Measurements from ENCODE around the gene NUBPL. TPM values are rescaled to one million over a fixed set of nuclear protein-coding genes. Genes with fewer than 3 reads are reported as not detected.
A peak's percentile ranks its signal among the peaks of the same experiment; 100 is the strongest.

NUBPL gene
- total and polyA plus RNA-seq, 7 donors = 5.3 to 15.5 (median 9.2) TPM

DNA sequence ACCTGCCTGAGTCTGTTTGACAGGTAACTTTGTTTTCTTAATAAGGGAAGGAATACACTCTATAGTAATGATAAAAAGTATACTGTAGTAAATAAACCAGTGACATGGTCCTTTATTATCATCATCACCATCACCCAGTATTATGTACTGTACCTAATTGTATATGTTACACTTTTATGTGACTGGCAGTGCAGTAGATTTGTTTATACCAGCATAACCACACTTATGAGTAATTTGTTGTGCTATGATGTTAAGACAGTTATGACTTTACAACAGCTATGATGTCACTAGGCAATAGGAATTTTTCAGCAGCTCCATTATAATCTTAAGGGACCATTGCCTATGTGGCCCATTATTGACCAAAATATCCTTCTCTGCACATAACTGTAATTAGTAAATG is 155.0 kb downstream of the NUBPL start:
- Histone ChIP-seq H3K27ac (no peak overlapping the region), H3K36me3 (no peaks in the 10 kb centered on the region), H3K9me3 (no peaks in the 10 kb centered on the region), H3K4me1 (peaks cover 0 to 19% (median 17%) of the 10 kb centered on the region in 4 donors), H3K4me3 (no peak overlapping the region), H3K27me3 (no peaks in the 10 kb centered on the region)
- intact Hi-C loops (cut with DNase I) = no loop called here
- TF ChIP-seq CTCF (IDR thresholded peaks at IDR 0.05) (no peak), POLR2A (IDR thresholded peaks at IDR 0.05) (no peak), POLR2AphosphoS5 (IDR thresholded peaks at IDR 0.05) (no peak), EP300 (IDR thresholded peaks at IDR 0.05) (no peak)
- DNase-seq = no peak

- peak overlapping the region in 1 of 4 donors; percentile 1 for H3K27ac ChIP-seq
- DNase-seq = no peak
Observed at GRCh38 chr14:31717294-31718085, 156.3 kb downstream of the NUBPL start.

GRCh38 chr14:31718585-31718984 is 157.4 kb downstream of the NUBPL start:
- TF ChIP-seq POLR2AphosphoS5 (IDR thresholded peaks at IDR 0.05) = peak in 3 of 4 donors; percentile 64 to 81 (median 77)
- no peak for TF ChIP-seq POLR2A (IDR thresholded peaks at IDR 0.05)
- Histone ChIP-seq H3K27me3 (no peaks in the 10 kb centered on the region), H3K36me3 (no peaks in the 10 kb centered on the region), H3K9me3 (no peaks in the 10 kb centered on the region), H3K4me1 (peaks cover 0 to 19% (median 17%) of the 10 kb centered on the region in 4 donors), H3K4me3 (no peak overlapping the region), H3K27ac (peak overlapping the region in 1 of 4 donors; percentile 35)
- no peak for DNase-seq
- intact Hi-C loops (cut with DNase I) = no loop called here
- 85 to 91% methylated on average over 3 of the region's 3 CpGs for WGBS, 2 donors

More at GRCh38 chr14:31717294-31718085, 156.3 kb downstream of the NUBPL start:
- Histone ChIP-seq H3K4me1 (peaks cover 0 to 19% (median 17%) of the 10 kb centered on the region in 4 donors), H3K27me3 (no peaks in the 10 kb centered on the region), H3K9me3 (no peaks in the 10 kb centered on the region), H3K36me3 (no peaks in the 10 kb centered on the region), H3K4me3 (no peak overlapping the region)
- WGBS, 2 donors = 76 to 83% methylated on average over 3 of the region's 3 CpGs
- no peak for TF ChIP-seq POLR2A (IDR thresholded peaks at IDR 0.05)
- TF ChIP-seq EP300 (IDR thresholded peaks at IDR 0.05) = no peak
- no peak for TF ChIP-seq CTCF (IDR thresholded peaks at IDR 0.05)
- intact Hi-C loops (cut with DNase I) = no loop called here

DNA sequence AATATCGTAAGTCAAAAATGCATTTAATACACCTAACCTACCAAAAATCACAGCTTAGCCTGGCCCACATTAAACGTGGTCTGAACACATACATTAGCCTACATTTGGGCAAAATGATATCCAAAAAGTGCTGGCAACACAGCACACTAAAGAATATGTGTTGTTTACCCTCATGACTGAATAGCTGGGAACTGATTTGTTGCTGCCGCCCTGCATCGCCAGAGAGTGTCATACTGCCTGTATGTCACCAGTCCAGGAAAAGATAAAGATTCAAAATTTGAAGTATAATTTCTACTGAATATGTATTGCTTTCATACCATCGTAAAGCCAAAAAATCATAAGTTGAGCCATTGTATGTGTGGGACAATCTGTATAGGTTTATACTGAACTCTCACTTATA is 157.8 kb downstream of the NUBPL start:
- Histone ChIP-seq H3K9me3 (no peaks in the 10 kb centered on the region), H3K4me1 (peaks cover 0 to 19% (median 17%) of the 10 kb centered on the region in 4 donors), H3K36me3 (no peaks in the 10 kb centered on the region), H3K27me3 (no peaks in the 10 kb centered on the region), H3K27ac (no peak overlapping the region), H3K4me3 (no peak overlapping the region)
- no peak for DNase-seq
- 93 to 96% methylated on average over 5 of the region's 5 CpGs for WGBS, 2 donors
- TF ChIP-seq CTCF (IDR thresholded peaks at IDR 0.05) (no peak), EP300 (IDR thresholded peaks at IDR 0.05) (no peak)
- intact Hi-C loops (cut with DNase I) = no loop called here

DNA sequence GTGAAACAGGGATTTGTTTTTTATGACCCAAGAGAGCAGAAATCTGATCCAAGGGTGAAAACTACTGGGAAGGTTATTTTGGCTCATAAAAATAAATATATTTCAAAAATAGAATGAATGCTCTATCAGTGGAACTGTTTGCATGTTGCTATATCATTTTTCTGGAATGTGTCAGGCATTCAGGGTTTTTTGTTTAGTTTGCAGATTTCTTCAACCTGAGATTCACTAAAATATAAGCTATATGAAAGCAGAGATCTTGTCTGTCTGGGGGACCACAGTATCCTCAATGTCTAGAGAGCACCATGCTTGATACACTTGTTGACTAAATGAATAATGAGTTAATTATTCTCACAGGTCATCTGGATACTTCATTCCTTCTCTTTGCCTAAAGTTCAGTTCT is 165.1 kb downstream of the NUBPL start:
- H3K27me3 ChIP-seq = no peaks in the 10 kb centered on the region
- intact Hi-C loops (cut with DNase I) = no loop called here
- no peak for DNase-seq
- TF ChIP-seq POLR2A (IDR thresholded peaks at IDR 0.05) (no peak), EP300 (IDR thresholded peaks at IDR 0.05) (no peak), CTCF (IDR thresholded peaks at IDR 0.05) (no peak), POLR2AphosphoS5 (IDR thresholded peaks at IDR 0.05) (no peak)
- no peak overlapping the region for H3K4me3 ChIP-seq
- H3K9me3 ChIP-seq = no peaks in the 10 kb centered on the region
- no peak overlapping the region for H3K27ac ChIP-seq
- H3K36me3 ChIP-seq = peaks cover 0 to 5% (median 0%) of the 10 kb centered on the region in 4 donors
- H3K4me1 ChIP-seq = no peaks in the 10 kb centered on the region

All from sigmoid colon (tissue), 7 donors.